GM23338 (cell line): Measurements from ENCODE around the gene HSP90AB1. TPM values are rescaled to one million over a fixed set of nuclear protein-coding genes. Genes with fewer than 3 reads are reported as not detected.

Experiments
- ATAC-seq: fragments of 200-7000 bp; cut with Tn5 transposase; 3 replicates; pipeline ENCODE4 v1.9.1; 2020
- DNase-seq: peaks from one replicate; pipeline ENCODE4 v3.0.0-alpha.2; 2015; ENCODE audit warnings: low spot score
- H2AFZ ChIP-seq: fragments of 200-600 bp; sonication (generic); 2 replicates; pipeline ENCODE4 v1.8.0; 2016; ENCODE audit warnings: antibody characterized with exemption, mild to moderate bottlenecking, moderate library complexity
- H3F3A ChIP-seq: fragments of 200-600 bp; sonication (generic); replicated peaks from 2 replicates; pipeline ENCODE4 v1.8.0; 2017; ENCODE audit warnings: antibody characterized with exemption, mixed run types, low read depth
- H3K27ac ChIP-seq: fragments of 200-600 bp; sonication (generic); 2 replicates; pipeline ENCODE4 v1.6.1; 2016; ENCODE audit warnings: low read depth
- H3K27me3 ChIP-seq: fragments of 200-600 bp; sonication (generic); 2 replicates; pipeline ENCODE4 v1.8.0; 2016; ENCODE audit warnings: mild to moderate bottlenecking, mixed run types, moderate library complexity; ENCODE audit not compliant: insufficient read depth
- H3K36me3 ChIP-seq: fragments of 200-600 bp; sonication (generic); 2 replicates; pipeline ENCODE4 v1.8.0; 2016; ENCODE audit warnings: mild to moderate bottlenecking; ENCODE audit not compliant: insufficient read depth
- H3K4me1 ChIP-seq: fragments of 200-600 bp; sonication (generic); 2 replicates; pipeline ENCODE4 v1.8.0; 2016; ENCODE audit warnings: mild to moderate bottlenecking, moderate library complexity; ENCODE audit not compliant: insufficient read depth
- H3K4me2 ChIP-seq: fragments of 200-600 bp; sonication (generic); 2 replicates; pipeline ENCODE4 v1.7.1; 2017; ENCODE audit warnings: mixed run types
- H3K4me3 ChIP-seq: fragments of 200-600 bp; sonication (generic); 2 replicates; pipeline ENCODE4 v1.6.1; 2016; ENCODE audit warnings: mixed run types
- H3K79me2 ChIP-seq: fragments of 200-600 bp; sonication (generic); replicated peaks from 2 replicates; pipeline ENCODE4 v1.8.0; 2017; ENCODE audit warnings: mild to moderate bottlenecking; ENCODE audit not compliant: insufficient read depth
- H3K9me2 ChIP-seq: fragments of 200-600 bp; sonication (generic); 2 replicates; pipeline ENCODE4 v1.8.0; 2017; ENCODE audit not compliant: insufficient read depth
- H4K20me1 ChIP-seq: fragments of 200-600 bp; sonication (generic); replicated peaks from 2 replicates; pipeline ENCODE4 v1.8.0; 2017; ENCODE audit warnings: mild to moderate bottlenecking; ENCODE audit not compliant: insufficient read depth
- H3K27ac Mint-ChIP-seq: 2 replicates; pipeline ENCODE4 v1.8.0; 2020; ENCODE audit warnings: inconsistent platforms, mild to moderate bottlenecking, moderate library complexity, mixed read lengths
- H3K27me3 Mint-ChIP-seq: 3 replicates; pipeline ENCODE4 v1.8.0; 2022; ENCODE audit warnings: low read depth, mild to moderate bottlenecking, moderate library complexity, mixed read lengths, inconsistent platforms; ENCODE audit not compliant: insufficient read depth, poor library complexity
- H3K36me3 Mint-ChIP-seq: 3 replicates; pipeline ENCODE4 v1.8.0; 2021; ENCODE audit warnings: low read depth, mild to moderate bottlenecking, inconsistent platforms, moderate library complexity, mixed read lengths
- H3K4me1 Mint-ChIP-seq: 3 replicates; pipeline ENCODE4 v1.8.0; 2020; ENCODE audit warnings: mild to moderate bottlenecking, inconsistent platforms, mixed read lengths
- H3K4me3 Mint-ChIP-seq: 3 replicates; pipeline ENCODE4 v1.8.0; 2021; ENCODE audit warnings: moderate library complexity, mild to moderate bottlenecking, inconsistent platforms, mixed read lengths
- H3K9me3 Mint-ChIP-seq: 3 replicates; pipeline ENCODE4 v1.8.0; 2020; ENCODE audit warnings: moderate library complexity, mild to moderate bottlenecking, inconsistent platforms, mixed read lengths
- REST ChIP-seq: IDR thresholded peaks from one replicate; pipeline ENCODE4 v1.6.1; 2018; ENCODE audit warnings: antibody characterized with exemption; ENCODE audit not compliant: unreplicated experiment
- ZNF331 ChIP-seq: fragments of 250-450 bp; sonication (Bioruptor Pico); IDR thresholded peaks from 2 replicates; pipeline ENCODE4 v1.5.0; 2020; ENCODE audit warnings: low read depth, mild to moderate bottlenecking, moderate library complexity
- ZNF462 ChIP-seq: fragments of 250-450 bp; sonication (Bioruptor Pico); IDR thresholded peaks from 2 replicates; pipeline ENCODE4 v1.5.0; 2020; ENCODE audit warnings: mild to moderate bottlenecking, moderate library complexity
- polyA plus RNA-seq: library from polyadenylated mRNA; unstranded; fragments of >200 nt; fragmentation: Nextera tagmentation; extraction: Ambion mirVana; gene quantifications from 2 replicates; pipeline ENCODE4 v1.2.1, GENCODE V29; 2016
- total RNA-seq: library from RNA; depleted of rRNA; stranded (reverse); fragments of >200 nt; shearing (Covaris generic); gene quantifications from 2 replicates; pipeline ENCODE4 v1.2.3, GENCODE V29; 2014

The HSP90AB1 gene
- total and polyA plus RNA-seq, 2 experiments from 2014 or later: 1,425 to 2,361 TPM

- TF ChIP-seq ZNF462: no peak
Measured at GRCh38 chr6:44284867-44285266, 38.0 kb downstream of the HSP90AB1 start (continued).

- no peak overlapping the region for H3K4me3 ChIP-seq
- H3K4me1 ChIP-seq: no peaks in the 10 kb centered on the region
- no peaks in the 10 kb centered on the region for H3K36me3 ChIP-seq
- H3K4me2 ChIP-seq: no peak overlapping the region
- H3K27ac ChIP-seq: no peak overlapping the region
- H3K9me2 ChIP-seq: no peaks in the 10 kb centered on the region
- no peaks in the 10 kb centered on the region for H3F3A ChIP-seq
- H3K27me3 ChIP-seq: 0 out of 2 replicates have a peak, but pooled peaks cover 5% of the 10 kb centered on the region
- no peak overlapping the region for H2AFZ ChIP-seq
- TF ChIP-seq ZNF331 (no peak), REST (peak; percentile 82)
- DNase-seq (peak; percentile 66), ATAC-seq (peak; percentile 71)
- H3K27me3 Mint-ChIP-seq: peaks cover 12% of the 10 kb centered on the region
- H3K79me2 ChIP-seq: no peaks in the 10 kb centered on the region
- H3K27ac Mint-ChIP-seq: no peak overlapping the region
- H3K9me3 Mint-ChIP-seq: no peaks in the 10 kb centered on the region; the same call in 2 of the 3 replicates
- no peaks in the 10 kb centered on the region for H4K20me1 ChIP-seq
- no peak overlapping the region for H3K4me3 Mint-ChIP-seq
- peaks cover 7% of the 10 kb centered on the region for H3K4me1 Mint-ChIP-seq
- no peaks in the 10 kb centered on the region; the same call in 2 of the 3 replicates for H3K36me3 Mint-ChIP-seq
Measured at GRCh38 chr6:44285552-44286284, 38.8 kb downstream of the HSP90AB1 start.
